ENCODE measurements around the gene MSI2.

DNA sequence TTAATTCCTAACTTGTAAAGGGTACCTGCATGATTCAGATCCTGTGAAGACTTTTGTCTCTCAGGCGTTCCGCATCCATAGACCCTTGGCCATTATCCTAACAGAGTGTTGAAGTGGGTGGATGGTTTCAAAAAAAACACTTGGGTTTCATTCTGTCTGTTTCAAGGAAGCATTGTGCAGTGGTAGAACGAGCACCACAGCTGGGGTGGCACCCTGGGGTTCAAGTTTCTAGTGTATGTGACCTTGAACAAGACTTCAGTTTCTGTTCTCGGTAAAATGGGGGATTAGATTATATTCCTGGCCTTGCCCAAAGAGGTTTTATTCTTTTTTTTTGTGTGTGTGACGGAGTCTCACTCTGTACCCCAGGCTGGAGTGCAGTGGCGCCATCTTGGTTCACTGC lies 74.3 kb downstream of the MSI2 start:
- TF ChIP-seq, protein P1, sequence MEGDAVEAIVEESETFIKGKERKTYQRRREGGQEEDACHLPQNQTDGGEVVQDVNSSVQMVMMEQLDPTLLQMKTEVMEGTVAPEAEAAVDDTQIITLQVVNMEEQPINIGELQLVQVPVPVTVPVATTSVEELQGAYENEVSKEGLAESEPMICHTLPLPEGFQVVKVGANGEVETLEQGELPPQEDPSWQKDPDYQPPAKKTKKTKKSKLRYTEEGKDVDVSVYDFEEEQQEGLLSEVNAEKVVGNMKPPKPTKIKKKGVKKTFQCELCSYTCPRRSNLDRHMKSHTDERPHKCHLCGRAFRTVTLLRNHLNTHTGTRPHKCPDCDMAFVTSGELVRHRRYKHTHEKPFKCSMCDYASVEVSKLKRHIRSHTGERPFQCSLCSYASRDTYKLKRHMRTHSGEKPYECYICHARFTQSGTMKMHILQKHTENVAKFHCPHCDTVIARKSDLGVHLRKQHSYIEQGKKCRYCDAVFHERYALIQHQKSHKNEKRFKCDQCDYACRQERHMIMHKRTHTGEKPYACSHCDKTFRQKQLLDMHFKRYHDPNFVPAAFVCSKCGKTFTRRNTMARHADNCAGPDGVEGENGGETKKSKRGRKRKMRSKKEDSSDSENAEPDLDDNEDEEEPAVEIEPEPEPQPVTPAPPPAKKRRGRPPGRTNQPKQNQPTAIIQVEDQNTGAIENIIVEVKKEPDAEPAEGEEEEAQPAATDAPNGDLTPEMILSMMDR (IDR thresholded peaks at IDR 0.05; ENCODE audit: insufficient read depth, low read length, poor library complexity, severe bottlenecking), result no peak
- no peak for TF ChIP-seq EZH2phosphoT487 (conservative IDR thresholded peaks at IDR 0.05; ENCODE audit: low read length)

Data from SU-DHL-6 (cell line).